Stimulated activated CD8-positive, alpha-beta memory T cell treated with anti-CD3 and anti-CD28 coated beads, Interleukin-4, amount 100 ng/mL, for 1 hour (primary cell): ENCODE data around the gene ZNF609.
A peak's percentile ranks its signal among the peaks of the same experiment; 100 is the strongest.

Source experiments
- DNase-seq, 2 donors: peaks; one replicate each; pipeline ENCODE4 v3.0.0-alpha.2; 2020; ENCODE audit warnings: low read depth in 2 of 2, low spot score in 1 of 2

The ZNF609 gene

GRCh38 chr15:64690578-64691296 lies 230.4 kb downstream of the ZNF609 start:
- DNase-seq: no peak

- no peak for DNase-seq
Measured at GRCh38 chr15:64691896-64692565, 231.7 kb downstream of the ZNF609 start.

GRCh38 chr15:64693134-64693533 lies 232.8 kb downstream of the ZNF609 start:
- no peak for DNase-seq

- DNase-seq: no peak
Measured at GRCh38 chr15:64694816-64695215, 234.4 kb downstream of the ZNF609 start.

- DNase-seq: no peak
Measured at GRCh38 chr15:64695561-64695992, 235.2 kb downstream of the ZNF609 start.

- no peak for DNase-seq
Measured at GRCh38 chr15:64696481-64696880, 236.1 kb downstream of the ZNF609 start.

GRCh38 chr15:64697911-64698369 lies 237.6 kb downstream of the ZNF609 start:
- no peak for DNase-seq

GRCh38 chr15:64698823-64699222 lies 238.4 kb downstream of the ZNF609 start:
- DNase-seq: no peak

- no peak for DNase-seq
Measured at GRCh38 chr15:64699751-64700388, 239.5 kb downstream of the ZNF609 start.

- no peak for DNase-seq
Measured at GRCh38 chr15:64701051-64701450, 240.7 kb downstream of the ZNF609 start.

GRCh38 chr15:64701482-64702184 lies 241.3 kb downstream of the ZNF609 start:
- DNase-seq: no peak

GRCh38 chr15:64702816-64703631 lies 242.6 kb downstream of the ZNF609 start:
- peak; percentile 91 to 93 for DNase-seq

- DNase-seq: no peak
Measured at GRCh38 chr15:64703632-64703959, 243.2 kb downstream of the ZNF609 start.

GRCh38 chr15:64705006-64705405 lies 244.6 kb downstream of the ZNF609 start:
- no peak for DNase-seq

GRCh38 chr15:64706011-64706911 lies 245.9 kb downstream of the ZNF609 start:
- no peak for DNase-seq

GRCh38 chr15:64710676-64711428 lies 250.5 kb downstream of the ZNF609 start:
- no peak for DNase-seq

- no peak for DNase-seq
Measured at GRCh38 chr15:64712353-64712752, 252.0 kb downstream of the ZNF609 start.

- no peak for DNase-seq
Measured at GRCh38 chr15:64713592-64713991, 253.2 kb downstream of the ZNF609 start.

GRCh38 chr15:64716452-64716851 lies 256.1 kb downstream of the ZNF609 start:
- no peak for DNase-seq
